NT2/D1 (cell line): Measurements from ENCODE around the gene KCNIP1.

ENCODE experiments used
- SUZ12 ChIP-seq: IDR thresholded peaks from 2 replicates; pipeline ENCODE4 v1.6.1; 2011; ENCODE audit not compliant: insufficient read length, insufficient read depth; ENCODE audit errors: extremely low read depth
- YY1 ChIP-seq: IDR thresholded peaks from 2 replicates; pipeline ENCODE4 v1.6.1; 2011; ENCODE audit not compliant: insufficient read length, insufficient read depth

GRCh38 chr5:170704417-170705192 is 200.8 kb downstream of the KCNIP1 start:
- TF ChIP-seq YY1 (no peak), SUZ12 (no peak)
